COLO829 (cell line): ENCODE results near the gene POLR2E.

ENCODE experiments used
- DNase-seq: peaks from one replicate; pipeline ENCODE4 v3.0.0; 2012; ENCODE audit warnings: low spot score

POLR2E gene

GRCh38 chr19:1063909-1064660 is 31.1 kb downstream of the POLR2E start:
- no peak for DNase-seq

- peak; percentile 60 for DNase-seq
Measured at GRCh38 chr19:1063030-1063908, 31.9 kb downstream of the POLR2E start.

GRCh38 chr19:1062387-1063029 is 32.7 kb downstream of the POLR2E start:
- DNase-seq: no peak

- no peak for DNase-seq
Measured at GRCh38 chr19:1061987-1062386, 33.2 kb downstream of the POLR2E start.

- DNase-seq: no peak
Measured at GRCh38 chr19:1060689-1061088, 34.5 kb downstream of the POLR2E start.

- no peak for DNase-seq
Measured at GRCh38 chr19:1058112-1058511, 37.1 kb downstream of the POLR2E start.

GRCh38 chr19:1057176-1057855 is 37.9 kb downstream of the POLR2E start:
- no peak for DNase-seq

- no peak for DNase-seq
Measured at GRCh38 chr19:1055886-1056620, 39.1 kb downstream of the POLR2E start.

GRCh38 chr19:1055028-1055425 is 40.1 kb downstream of the POLR2E start:
- no peak for DNase-seq

GRCh38 chr19:1054102-1055027 is 40.8 kb downstream of the POLR2E start:
- no peak for DNase-seq

GRCh38 chr19:1053176-1054101 is 41.7 kb downstream of the POLR2E start:
- no peak for DNase-seq

- no peak for DNase-seq
Measured at GRCh38 chr19:1052349-1052975, 42.7 kb downstream of the POLR2E start.

GRCh38 chr19:1051791-1052190 is 43.4 kb downstream of the POLR2E start:
- DNase-seq: no peak

- DNase-seq: no peak
Measured at GRCh38 chr19:1050989-1051788, 44.0 kb downstream of the POLR2E start.

GRCh38 chr19:1049800-1050199 is 45.4 kb downstream of the POLR2E start:
- DNase-seq: no peak

- no peak for DNase-seq
Measured at GRCh38 chr19:1049106-1049505, 46.1 kb downstream of the POLR2E start.

- no peak for DNase-seq
Measured at GRCh38 chr19:1047696-1048147, 47.5 kb downstream of the POLR2E start.
